K562 (cell line): ENCODE measurements around the gene ADAMTS2. TPM values are rescaled to one million over a fixed set of nuclear protein-coding genes. Genes with fewer than 3 reads are reported as not detected.

Source experiments
- ARHGAP35 ChIP-seq: fragments of 450-650 bp; IDR thresholded peaks from 2 replicates; pipeline ENCODE4 v1.6.1; 2018; ENCODE audit not compliant: partially characterized antibody
- CBFA2T3 ChIP-seq: fragments of 450-650 bp; IDR thresholded peaks from 2 replicates; pipeline ENCODE4 v1.6.1; 2017
- E2F8 ChIP-seq: fragments of 450-650 bp; IDR thresholded peaks from 2 replicates; pipeline ENCODE4 v1.7.1; 2018; ENCODE audit warnings: mild to moderate bottlenecking, low read depth; ENCODE audit not compliant: partially characterized antibody
- EWSR1 ChIP-seq: fragments of 450-650 bp; IDR thresholded peaks from 2 replicates; pipeline ENCODE4 v1.6.1; 2018; ENCODE audit warnings: borderline replicate concordance, mild to moderate bottlenecking, low read depth, moderate library complexity; ENCODE audit not compliant: partially characterized antibody
- MAFK ChIP-seq: IDR thresholded peaks from 2 replicates; pipeline ENCODE4 v1.6.1; 2011; ENCODE audit warnings: low read length, improper control_type of control experiment
- MBD2 ChIP-seq: sonication (generic); IDR thresholded peaks from 2 replicates; pipeline ENCODE4 v1.6.1; 2016; ENCODE audit warnings: low read depth, borderline replicate concordance
- NFIX ChIP-seq: fragments of 250-450 bp; sonication (Bioruptor Pico); IDR thresholded peaks from 2 replicates; pipeline ENCODE4 v1.4.0; 2020; ENCODE audit warnings: low read depth, mild to moderate bottlenecking, moderate library complexity
- TFAM ChIP-seq: fragments of 250-450 bp; sonication (Bioruptor Pico); conservative IDR thresholded peaks from 2 replicates; pipeline ENCODE4 v1.5.0; 2021; ENCODE audit warnings: mild to moderate bottlenecking, moderate library complexity
- ZNF699 ChIP-seq: fragments of 250-450 bp; sonication (Bioruptor Pico); IDR thresholded peaks from 2 replicates; pipeline ENCODE4 v1.8.0; 2021; ENCODE audit warnings: mild to moderate bottlenecking, moderate library complexity; ENCODE audit not compliant: insufficient replicate concordance
- ZNF707 ChIP-seq: fragments of 250-450 bp; sonication (Bioruptor Pico); conservative IDR thresholded peaks from 2 replicates; pipeline ENCODE4 v1.8.0; 2022; ENCODE audit warnings: inconsistent platforms, mild to moderate bottlenecking, moderate library complexity
- polyA plus RNA-seq, 8 experiments: library from polyadenylated mRNA; depleted of rRNA in 4 of 8; stranded (reverse) in 5 of 8; unstranded in 3 of 8; fragments of >200 nt; fragmentation: Nextera tagmentation in 2 of 8; fragmentation: Illumina TruSeq in 1 of 8; extraction: Ambion mirVana in 2 of 8; extraction: Trizol in 1 of 8; gene quantifications; 2 replicates each; pipeline versions ENCODE4 v1.2.1 to v1.2.3, GENCODE V29; 2011 to 2014; ENCODE audit warnings: inconsistent platforms in 1 of 8, missing spikeins in 1 of 8
- total RNA-seq, 7 experiments: library from RNA; depleted of rRNA in 6 of 7; stranded (reverse); fragments of >200 nt in 6 of 7; fragmentation: Illumina TruSeq in 2 of 7; extraction: Trizol in 2 of 7; gene quantifications; 2 replicates each; pipeline versions ENCODE4 v1.2.1 to v1.2.3, GENCODE V29; 2011 to 2021; ENCODE audit warnings: low replicate concordance in 1 of 7
- TF ChIP-seq, protein P1 (sequence below): fragments of 250-450 bp; sonication (Bioruptor Pico); IDR thresholded peaks from 2 replicates; pipeline ENCODE4 v1.4.0; 2020; ENCODE audit warnings: mild to moderate bottlenecking, moderate library complexity

The ADAMTS2 gene
- total and polyA plus RNA-seq, 9 of the 15 experiments (the other 6 are each of a cell fraction or from before 2014, with no cell fraction given): not detected

GRCh38 chr5:179154346-179154990 lies 190.8 kb downstream of the ADAMTS2 start (continued):
- no peak for TF ChIP-seq E2F8
- TF ChIP-seq ARHGAP35: no peak
- TF ChIP-seq NFIX (CRISPR knock-in tag): no peak
- TF ChIP-seq MBD2: no peak
- TF ChIP-seq TFAM: no peak
- no peak for TF ChIP-seq ZNF699
- TF ChIP-seq ZNF707 (CRISPR knock-in tag): no peak
- TF ChIP-seq EWSR1: no peak
- TF ChIP-seq CBFA2T3: no peak
- TF ChIP-seq, protein P1, sequence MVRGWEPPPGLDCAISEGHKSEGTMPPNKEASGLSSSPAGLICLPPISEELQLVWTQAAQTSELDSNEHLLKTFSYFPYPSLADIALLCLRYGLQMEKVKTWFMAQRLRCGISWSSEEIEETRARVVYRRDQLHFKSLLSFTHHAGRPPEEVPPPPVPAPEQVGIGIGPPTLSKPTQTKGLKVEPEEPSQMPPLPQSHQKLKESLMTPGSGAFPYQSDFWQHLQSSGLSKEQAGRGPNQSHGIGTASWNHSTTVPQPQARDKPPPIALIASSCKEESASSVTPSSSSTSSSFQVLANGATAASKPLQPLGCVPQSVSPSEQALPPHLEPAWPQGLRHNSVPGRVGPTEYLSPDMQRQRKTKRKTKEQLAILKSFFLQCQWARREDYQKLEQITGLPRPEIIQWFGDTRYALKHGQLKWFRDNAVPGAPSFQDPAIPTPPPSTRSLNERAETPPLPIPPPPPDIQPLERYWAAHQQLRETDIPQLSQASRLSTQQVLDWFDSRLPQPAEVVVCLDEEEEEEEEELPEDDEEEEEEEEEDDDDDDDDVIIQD (CRISPR knock-in tag): no peak
- no peak for TF ChIP-seq MAFK
- TF ChIP-seq, all 486 proteins: peak for 0
